ENCODE measurements around the gene SNN.

- no peak for TF ChIP-seq POLR2A (IDR thresholded peaks at IDR 0.05)
- TF ChIP-seq, protein P1, sequence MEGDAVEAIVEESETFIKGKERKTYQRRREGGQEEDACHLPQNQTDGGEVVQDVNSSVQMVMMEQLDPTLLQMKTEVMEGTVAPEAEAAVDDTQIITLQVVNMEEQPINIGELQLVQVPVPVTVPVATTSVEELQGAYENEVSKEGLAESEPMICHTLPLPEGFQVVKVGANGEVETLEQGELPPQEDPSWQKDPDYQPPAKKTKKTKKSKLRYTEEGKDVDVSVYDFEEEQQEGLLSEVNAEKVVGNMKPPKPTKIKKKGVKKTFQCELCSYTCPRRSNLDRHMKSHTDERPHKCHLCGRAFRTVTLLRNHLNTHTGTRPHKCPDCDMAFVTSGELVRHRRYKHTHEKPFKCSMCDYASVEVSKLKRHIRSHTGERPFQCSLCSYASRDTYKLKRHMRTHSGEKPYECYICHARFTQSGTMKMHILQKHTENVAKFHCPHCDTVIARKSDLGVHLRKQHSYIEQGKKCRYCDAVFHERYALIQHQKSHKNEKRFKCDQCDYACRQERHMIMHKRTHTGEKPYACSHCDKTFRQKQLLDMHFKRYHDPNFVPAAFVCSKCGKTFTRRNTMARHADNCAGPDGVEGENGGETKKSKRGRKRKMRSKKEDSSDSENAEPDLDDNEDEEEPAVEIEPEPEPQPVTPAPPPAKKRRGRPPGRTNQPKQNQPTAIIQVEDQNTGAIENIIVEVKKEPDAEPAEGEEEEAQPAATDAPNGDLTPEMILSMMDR (IDR thresholded peaks at IDR 0.05 in 8 of 11, conservative IDR thresholded peaks at IDR 0.05 in 3 of 11) = no peak
These were observed 38.9 kb upstream of the SNN start for GRCh38 chr16:11629071-11630030.
